ENCODE data around the gene RETREG1.

The RETREG1 gene

DNA sequence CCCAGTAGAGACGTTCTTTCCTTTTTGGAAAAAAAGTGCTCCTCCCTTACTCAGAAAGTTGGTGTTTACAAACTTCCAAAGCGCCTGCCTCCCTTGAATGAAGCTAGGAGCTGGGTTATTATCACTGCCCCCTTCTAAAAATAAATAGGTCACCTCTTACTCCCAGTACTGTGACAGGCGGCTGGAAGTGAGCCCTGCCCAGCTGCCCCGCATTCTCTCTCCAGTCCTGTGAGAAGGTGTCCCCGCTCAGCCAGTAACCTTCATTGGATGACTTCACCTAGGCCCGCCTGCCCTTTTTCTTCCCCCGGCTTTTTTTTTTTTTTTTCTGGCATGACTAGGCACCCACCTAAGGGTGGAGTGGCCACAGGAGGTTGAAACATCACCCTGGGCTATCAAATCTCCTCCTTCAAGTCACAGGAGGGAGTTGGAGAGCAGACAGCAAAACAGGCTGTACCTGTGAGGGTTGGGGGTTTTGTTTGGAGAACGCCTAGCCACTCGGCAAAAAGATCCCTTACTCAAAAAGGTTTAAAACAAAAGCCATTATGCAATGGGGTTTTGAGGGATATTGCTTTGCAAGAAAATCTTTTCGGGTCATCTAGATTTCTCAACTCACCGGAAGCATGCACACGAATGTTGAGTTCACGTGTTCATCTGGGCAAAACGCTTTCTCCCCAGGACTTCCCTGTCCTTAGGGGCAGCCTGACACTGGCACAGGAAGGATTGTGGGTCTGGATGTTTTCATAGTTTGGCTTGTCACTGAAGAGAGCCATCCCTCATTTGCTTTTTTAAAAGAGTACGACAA, 107.9 kb downstream of the RETREG1 start:
- Mint-ChIP-seq H3K36me3 (ENCODE audit: low read depth) (no peaks in the 10 kb centered on the region), H3K27ac (peak overlapping the region; percentile 32 to 61 (median 43)), H3K4me1 (peaks cover 19% of the 10 kb centered on the region), H3K27me3 (ENCODE audit: low read depth) (no peaks in the 10 kb centered on the region), H3K4me3 (peak overlapping the region in 2 of 3 experiments; percentile 9 to 67), H3K9me3 (no peaks in the 10 kb centered on the region)
- TF ChIP-seq, protein P1, sequence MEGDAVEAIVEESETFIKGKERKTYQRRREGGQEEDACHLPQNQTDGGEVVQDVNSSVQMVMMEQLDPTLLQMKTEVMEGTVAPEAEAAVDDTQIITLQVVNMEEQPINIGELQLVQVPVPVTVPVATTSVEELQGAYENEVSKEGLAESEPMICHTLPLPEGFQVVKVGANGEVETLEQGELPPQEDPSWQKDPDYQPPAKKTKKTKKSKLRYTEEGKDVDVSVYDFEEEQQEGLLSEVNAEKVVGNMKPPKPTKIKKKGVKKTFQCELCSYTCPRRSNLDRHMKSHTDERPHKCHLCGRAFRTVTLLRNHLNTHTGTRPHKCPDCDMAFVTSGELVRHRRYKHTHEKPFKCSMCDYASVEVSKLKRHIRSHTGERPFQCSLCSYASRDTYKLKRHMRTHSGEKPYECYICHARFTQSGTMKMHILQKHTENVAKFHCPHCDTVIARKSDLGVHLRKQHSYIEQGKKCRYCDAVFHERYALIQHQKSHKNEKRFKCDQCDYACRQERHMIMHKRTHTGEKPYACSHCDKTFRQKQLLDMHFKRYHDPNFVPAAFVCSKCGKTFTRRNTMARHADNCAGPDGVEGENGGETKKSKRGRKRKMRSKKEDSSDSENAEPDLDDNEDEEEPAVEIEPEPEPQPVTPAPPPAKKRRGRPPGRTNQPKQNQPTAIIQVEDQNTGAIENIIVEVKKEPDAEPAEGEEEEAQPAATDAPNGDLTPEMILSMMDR (IDR thresholded peaks at IDR 0.05; ENCODE audit: unreplicated experiment in 3 of 3) = no peak

DNA sequence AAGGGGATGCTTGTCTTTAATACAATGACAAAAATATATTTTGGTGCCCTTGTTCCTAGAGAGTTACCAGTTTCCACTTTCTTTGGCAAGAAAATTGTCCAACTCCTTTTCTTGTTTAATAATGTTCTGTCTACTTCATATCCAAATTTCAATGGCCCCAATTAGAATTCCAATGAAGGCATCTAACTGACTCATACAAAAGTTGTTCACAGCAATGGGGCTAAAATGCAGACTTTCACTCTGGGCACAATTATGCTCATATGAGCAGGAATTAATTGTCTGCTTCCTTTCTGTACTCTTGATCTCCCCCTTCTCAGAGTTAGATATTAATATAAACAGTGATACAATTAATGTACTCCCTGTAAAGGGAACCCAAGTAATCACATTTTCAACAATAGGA, 109.1 kb downstream of the RETREG1 start:
- Mint-ChIP-seq H3K4me1 (peaks cover 19% of the 10 kb centered on the region), H3K27ac (no peak overlapping the region), H3K36me3 (ENCODE audit: low read depth) (no peaks in the 10 kb centered on the region), H3K4me3 (peak overlapping the region in 1 of 3 experiments; percentile 1), H3K27me3 (ENCODE audit: low read depth) (no peaks in the 10 kb centered on the region), H3K9me3 (no peaks in the 10 kb centered on the region)
- TF ChIP-seq, protein P1 (IDR thresholded peaks at IDR 0.05; ENCODE audit: unreplicated experiment in 3 of 3) = no peak

DNA sequence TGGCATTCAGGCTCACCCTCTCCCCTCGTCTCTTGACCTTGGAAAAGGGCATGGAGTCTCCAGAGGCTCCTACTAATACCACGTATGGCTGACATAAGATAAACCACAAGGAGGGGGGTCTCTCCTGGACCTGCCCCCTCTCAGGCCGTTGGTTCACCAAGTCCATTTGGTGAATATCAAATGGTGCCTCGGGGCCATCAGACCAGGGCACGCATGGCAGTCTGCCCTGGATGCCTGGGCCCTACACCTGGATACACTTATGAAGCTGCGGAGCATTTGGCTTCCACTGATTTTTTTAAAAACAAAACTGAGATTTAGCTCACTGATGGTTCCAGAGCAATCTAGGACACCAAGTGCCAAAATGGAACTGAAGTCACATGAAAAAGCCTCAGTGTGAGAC, 110.9 kb downstream of the RETREG1 start:
- no peaks in the 10 kb centered on the region for H3K9me3 Mint-ChIP-seq
- peaks cover 19% of the 10 kb centered on the region for H3K4me1 Mint-ChIP-seq
- no peak overlapping the region for H3K27ac Mint-ChIP-seq
- no peak overlapping the region for H3K4me3 Mint-ChIP-seq
- TF ChIP-seq, protein P1 (IDR thresholded peaks at IDR 0.05; ENCODE audit: unreplicated experiment in 3 of 3) = no peak
- H3K27me3 Mint-ChIP-seq (ENCODE audit: low read depth) = no peaks in the 10 kb centered on the region
- no peaks in the 10 kb centered on the region for H3K36me3 Mint-ChIP-seq (ENCODE audit: low read depth)

DNA sequence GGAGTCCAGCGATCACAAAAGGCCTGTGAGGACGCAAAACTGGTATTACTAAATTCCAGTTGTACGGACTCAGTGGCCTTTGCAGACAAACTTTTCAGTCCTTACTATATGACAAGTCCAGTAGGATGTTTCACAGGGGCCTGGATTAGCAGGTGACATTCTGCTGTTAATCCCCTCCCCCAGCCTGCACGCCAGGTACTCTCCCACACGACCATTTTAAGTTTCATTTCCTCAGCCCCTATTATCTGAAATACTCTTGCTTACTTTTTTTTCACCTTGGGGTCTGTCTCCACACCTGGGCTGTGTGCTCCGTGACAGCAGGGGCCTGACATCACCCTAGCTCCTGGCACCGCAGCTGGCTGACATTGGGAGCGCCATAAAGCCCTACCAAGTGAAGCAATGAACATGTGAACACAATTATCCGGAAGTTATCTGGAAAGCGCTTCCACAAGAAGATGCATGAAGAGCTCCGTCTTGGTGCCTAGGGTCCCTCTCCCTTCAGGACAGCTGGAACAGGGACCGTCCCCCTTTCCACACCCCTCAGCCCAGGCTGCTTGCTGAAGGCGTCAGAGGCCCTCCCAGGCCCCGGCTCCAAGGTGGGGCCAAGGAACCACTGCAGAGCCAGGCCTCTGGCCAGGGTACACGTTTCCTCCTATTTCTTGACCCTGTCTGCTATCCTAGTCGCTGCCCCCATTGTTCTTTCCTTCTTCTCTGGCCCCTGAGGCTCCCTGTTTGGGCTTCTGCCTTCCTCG, 111.5 kb downstream of the RETREG1 start:
- Mint-ChIP-seq H3K4me1 (peaks cover 21% of the 10 kb centered on the region), H3K27ac (no peak overlapping the region), H3K4me3 (no peak overlapping the region), H3K27me3 (ENCODE audit: low read depth) (no peaks in the 10 kb centered on the region), H3K9me3 (no peaks in the 10 kb centered on the region), H3K36me3 (ENCODE audit: low read depth) (no peaks in the 10 kb centered on the region)
- TF ChIP-seq, protein P1 (IDR thresholded peaks at IDR 0.05; ENCODE audit: unreplicated experiment in 3 of 3) = no peak

DNA sequence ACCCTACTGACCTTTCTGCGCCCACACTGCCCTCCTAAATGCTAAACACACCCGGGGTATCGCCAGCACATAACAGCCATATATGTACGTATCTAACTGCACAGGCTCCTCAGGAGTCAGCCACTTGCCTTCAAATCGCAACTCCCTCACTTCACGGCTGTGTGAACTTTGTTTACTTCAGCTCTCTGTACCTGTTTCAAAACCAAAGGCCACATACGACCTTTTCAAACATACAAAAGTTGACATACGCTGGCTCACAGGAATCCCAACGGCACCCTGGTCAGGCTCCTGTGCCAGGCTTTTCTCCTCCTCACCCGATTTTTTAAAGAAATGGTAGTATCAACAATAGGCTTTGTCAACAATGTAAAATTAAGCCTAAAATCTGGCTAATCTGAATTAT, 112.2 kb downstream of the RETREG1 start:
- Mint-ChIP-seq H3K9me3 (no peaks in the 10 kb centered on the region), H3K27ac (no peak overlapping the region), H3K4me1 (peaks cover 25% of the 10 kb centered on the region), H3K27me3 (ENCODE audit: low read depth) (peaks cover 2% of the 10 kb centered on the region), H3K36me3 (ENCODE audit: low read depth) (no peaks in the 10 kb centered on the region), H3K4me3 (no peak overlapping the region)
- TF ChIP-seq, protein P1 (IDR thresholded peaks at IDR 0.05; ENCODE audit: unreplicated experiment in 3 of 3) = no peak
